BE2C (cell line): Measurements from ENCODE around the gene FAP.

Experiments
- DNase-seq: peaks from one replicate; pipeline ENCODE4 v3.0.0-alpha.2; 2020
- H3K27me3 ChIP-seq: fragments of 250-450 bp; sonication (Bioruptor Pico); 2 replicates; pipeline ENCODE4 v1.5.1; 2020; ENCODE audit warnings: mild to moderate bottlenecking
- H3K36me3 ChIP-seq: fragments of 250-450 bp; sonication (Bioruptor Pico); 2 replicates; pipeline ENCODE4 v1.5.1; 2020; ENCODE audit warnings: mild to moderate bottlenecking
- H3K4me1 ChIP-seq: fragments of 250-450 bp; sonication (Bioruptor Pico); 2 replicates; pipeline ENCODE4 v1.5.1; 2020
- H3K4me3 ChIP-seq: 2 replicates; pipeline ENCODE4 v1.5.1; 2011; ENCODE audit warnings: low read depth, low read length
- H3K9me3 ChIP-seq: fragments of 250-450 bp; sonication (Bioruptor Pico); 2 replicates; pipeline ENCODE4 v1.5.1; 2020
- CTCF ChIP-seq: IDR thresholded peaks from 2 replicates; pipeline ENCODE4 v1.5.1; 2012; ENCODE audit warnings: mild to moderate bottlenecking, low read depth, low read length

The FAP gene

GRCh38 chr2:162267996-162268395 lies 24.8 kb upstream of the FAP start:
- Histone ChIP-seq H3K4me3 (no peak overlapping the region), H3K27me3 (no peaks in the 10 kb centered on the region), H3K36me3 (no peaks in the 10 kb centered on the region), H3K4me1 (no peaks in the 10 kb centered on the region), H3K9me3 (no peaks in the 10 kb centered on the region)
- DNase-seq = no peak
- TF ChIP-seq CTCF = no peak

- Histone ChIP-seq H3K36me3 (no peaks in the 10 kb centered on the region), H3K4me1 (no peaks in the 10 kb centered on the region), H3K4me3 (no peak overlapping the region), H3K27me3 (no peaks in the 10 kb centered on the region), H3K9me3 (no peaks in the 10 kb centered on the region)
- DNase-seq = no peak
- TF ChIP-seq CTCF = no peak
Measured at GRCh38 chr2:162267496-162267895, 24.3 kb upstream of the FAP start.

GRCh38 chr2:162266460-162266760 lies 23.2 kb upstream of the FAP start:
- no peaks in the 10 kb centered on the region for H3K36me3 ChIP-seq
- H3K4me1 ChIP-seq = no peaks in the 10 kb centered on the region
- H3K4me3 ChIP-seq = no peak overlapping the region
- no peaks in the 10 kb centered on the region for H3K9me3 ChIP-seq
- DNase-seq = no peak
- no peak for TF ChIP-seq CTCF
- no peaks in the 10 kb centered on the region for H3K27me3 ChIP-seq

- Histone ChIP-seq H3K4me1 (no peaks in the 10 kb centered on the region), H3K9me3 (no peaks in the 10 kb centered on the region), H3K27me3 (no peaks in the 10 kb centered on the region), H3K36me3 (no peaks in the 10 kb centered on the region), H3K4me3 (no peak overlapping the region)
- no peak for TF ChIP-seq CTCF
- DNase-seq = no peak
Measured at GRCh38 chr2:162265666-162266459, 22.6 kb upstream of the FAP start.

GRCh38 chr2:162261032-162261945 lies 18.0 kb upstream of the FAP start:
- Histone ChIP-seq H3K9me3 (no peaks in the 10 kb centered on the region), H3K4me3 (no peak overlapping the region), H3K27me3 (no peaks in the 10 kb centered on the region), H3K36me3 (no peaks in the 10 kb centered on the region), H3K4me1 (no peaks in the 10 kb centered on the region)
- TF ChIP-seq CTCF = no peak
- no peak for DNase-seq

- Histone ChIP-seq H3K27me3 (no peaks in the 10 kb centered on the region), H3K9me3 (no peaks in the 10 kb centered on the region), H3K4me3 (no peak overlapping the region), H3K36me3 (no peaks in the 10 kb centered on the region), H3K4me1 (no peaks in the 10 kb centered on the region)
- no peak for TF ChIP-seq CTCF
- DNase-seq = no peak
Measured at GRCh38 chr2:162258686-162259085, 15.4 kb upstream of the FAP start.
